AG09319 (cell line): ENCODE measurements around the gene CCDC88C.

ENCODE experiments used
- DNase-seq: peaks from one replicate; pipeline ENCODE4 v3.0.0-alpha.2; 2010; ENCODE audit warnings: low read depth; ENCODE audit errors: extremely low read depth
- CTCF ChIP-seq: IDR thresholded peaks from 2 replicates; pipeline ENCODE4 v1.5.1; 2011; ENCODE audit warnings: low read depth, mild to moderate bottlenecking, inconsistent platforms, low read length, moderate library complexity

CCDC88C gene

GRCh38 chr14:91264151-91265150, 153.2 kb downstream of the CCDC88C start:
- DNase-seq = no peak
- TF ChIP-seq CTCF = no peak

- no peak for TF ChIP-seq CTCF
- DNase-seq = no peak
These were observed 154.3 kb downstream of the CCDC88C start for GRCh38 chr14:91263329-91263728.

- no peak for TF ChIP-seq CTCF
- DNase-seq = no peak
These were observed 155.6 kb downstream of the CCDC88C start for GRCh38 chr14:91261986-91262549.

- TF ChIP-seq CTCF = no peak
- no peak for DNase-seq
These were observed 156.5 kb downstream of the CCDC88C start for GRCh38 chr14:91261115-91261514.

GRCh38 chr14:91258876-91259275, 158.7 kb downstream of the CCDC88C start:
- TF ChIP-seq CTCF = no peak
- no peak for DNase-seq

GRCh38 chr14:91258011-91258618, 159.5 kb downstream of the CCDC88C start:
- TF ChIP-seq CTCF = no peak
- no peak for DNase-seq
